Skin of body (tissue), 2 donors: ENCODE data around the gene CFAP61. TPM values are rescaled to one million over a fixed set of nuclear protein-coding genes. Genes with fewer than 3 reads are reported as not detected.
A peak's percentile ranks its signal among the peaks of the same experiment; 100 is the strongest.

Source experiments
- DNase-seq: peaks from one replicate; lab custom pipeline; 2025; lab: John Stamatoyannopoulos, UW
- total RNA-seq: library from RNA; depleted of rRNA; stranded (reverse); fragments of >200 nt; gene quantifications from one replicate; pipeline ENCODE4 v1.2.3, GENCODE V29; 2014

The CFAP61 gene
- total RNA-seq, 1 donor from 2014 or later = 0.20 TPM

DNA sequence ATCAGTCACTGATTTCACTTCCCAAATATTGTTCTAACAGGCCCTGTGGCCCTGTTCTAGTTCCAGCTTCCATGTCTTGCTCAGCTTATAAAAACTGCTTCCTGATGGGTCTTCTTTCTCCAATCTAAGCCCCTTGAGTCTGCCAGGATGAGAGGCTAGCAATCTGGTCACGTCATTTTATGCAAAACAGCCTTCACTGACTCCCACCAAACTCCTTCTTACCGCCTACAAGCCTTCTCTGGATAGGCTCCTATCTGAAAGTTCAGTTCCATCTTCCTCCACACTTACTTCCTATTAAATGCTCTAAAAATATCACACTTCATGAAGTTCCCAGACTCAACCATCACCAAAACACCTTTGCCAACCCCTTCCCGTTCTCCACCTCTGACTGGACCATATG lies 15.6 kb upstream of the CFAP61 start:
- no peak for DNase-seq

DNA sequence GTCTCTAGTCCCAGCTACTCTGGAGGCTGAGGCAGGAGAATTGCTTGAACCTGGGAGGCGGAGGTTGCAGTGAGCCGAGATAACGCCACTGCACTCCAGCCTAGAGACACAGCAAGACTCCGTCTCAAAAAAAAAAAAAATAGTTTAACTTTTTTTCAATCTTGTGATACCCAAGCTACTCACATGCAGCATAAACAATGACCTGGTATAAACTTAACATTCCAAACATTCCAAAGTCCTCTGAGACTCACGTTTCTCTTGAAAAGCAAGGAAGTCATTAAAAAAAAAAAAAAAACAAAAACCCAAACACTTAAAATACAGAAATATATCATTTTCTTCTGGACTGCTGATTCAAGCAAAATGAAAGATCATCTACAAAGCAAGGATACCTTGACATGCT lies 14.4 kb upstream of the CFAP61 start:
- no peak for DNase-seq

DNA sequence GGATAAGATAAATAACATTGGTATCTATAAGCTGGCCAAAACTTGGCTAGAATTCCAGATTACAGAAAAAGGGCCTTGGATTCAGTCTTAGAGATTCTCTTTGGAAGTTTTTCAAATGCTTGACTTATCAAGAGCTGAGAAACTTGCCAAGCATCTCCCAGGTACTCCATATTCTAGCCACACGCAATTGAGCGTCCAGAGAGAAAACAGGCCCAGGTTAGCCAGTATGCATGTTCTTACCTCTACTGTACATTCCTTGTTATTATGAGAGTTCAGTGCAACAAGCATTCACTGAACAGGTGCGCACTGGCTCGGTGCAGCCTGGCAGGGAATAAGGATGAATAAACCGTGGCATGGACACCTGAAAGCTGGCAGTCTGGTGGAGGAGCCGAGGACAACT lies 13.7 kb upstream of the CFAP61 start:
- no peak for DNase-seq

DNA sequence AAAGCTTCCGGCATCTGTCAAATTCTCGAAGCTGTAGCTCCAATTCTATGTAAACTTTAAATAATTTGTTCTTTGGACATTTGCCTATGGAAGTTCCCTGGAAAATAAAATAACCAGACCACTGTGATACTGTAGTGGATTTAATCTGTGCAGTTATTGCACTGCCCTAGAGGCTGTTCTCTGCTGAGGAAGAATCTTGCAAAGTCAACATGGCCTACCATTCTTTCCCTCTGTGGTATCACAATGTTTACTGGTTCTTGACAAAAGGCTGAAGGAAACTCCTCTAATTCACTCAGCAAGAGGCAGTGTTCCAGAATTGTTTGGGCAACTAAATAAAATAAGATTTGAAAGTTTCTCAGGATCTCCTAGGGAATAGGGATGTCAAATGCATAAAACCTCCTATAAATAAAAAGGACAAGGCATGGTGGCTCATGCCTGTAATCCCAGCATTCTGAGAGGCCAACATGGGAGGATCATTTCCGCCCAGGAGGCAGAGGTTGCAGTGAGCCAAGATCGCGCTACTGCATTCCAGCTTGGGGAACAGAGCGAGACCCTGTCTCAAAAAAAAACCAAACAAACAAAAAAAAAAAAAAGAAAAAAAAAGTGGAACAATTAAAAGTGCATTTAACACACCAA lies 12.5 kb upstream of the CFAP61 start:
- DNase-seq = no peak

DNA sequence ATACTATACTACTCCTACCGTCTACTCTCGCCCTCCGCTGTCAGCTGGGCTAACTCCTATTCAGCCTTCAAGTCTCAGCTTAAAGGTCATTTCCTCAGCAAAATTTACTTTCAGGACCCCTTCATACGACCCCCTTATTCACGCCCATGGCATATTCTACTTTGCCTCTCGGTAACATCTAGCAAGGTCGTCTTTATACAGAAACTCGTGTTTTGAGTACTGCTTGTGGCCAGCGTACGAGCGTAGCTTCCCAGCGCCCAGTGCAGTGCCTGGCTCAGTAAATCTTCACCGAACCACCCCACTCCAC lies 612 bp upstream of the CFAP61 start:
- no peak for DNase-seq

DNA sequence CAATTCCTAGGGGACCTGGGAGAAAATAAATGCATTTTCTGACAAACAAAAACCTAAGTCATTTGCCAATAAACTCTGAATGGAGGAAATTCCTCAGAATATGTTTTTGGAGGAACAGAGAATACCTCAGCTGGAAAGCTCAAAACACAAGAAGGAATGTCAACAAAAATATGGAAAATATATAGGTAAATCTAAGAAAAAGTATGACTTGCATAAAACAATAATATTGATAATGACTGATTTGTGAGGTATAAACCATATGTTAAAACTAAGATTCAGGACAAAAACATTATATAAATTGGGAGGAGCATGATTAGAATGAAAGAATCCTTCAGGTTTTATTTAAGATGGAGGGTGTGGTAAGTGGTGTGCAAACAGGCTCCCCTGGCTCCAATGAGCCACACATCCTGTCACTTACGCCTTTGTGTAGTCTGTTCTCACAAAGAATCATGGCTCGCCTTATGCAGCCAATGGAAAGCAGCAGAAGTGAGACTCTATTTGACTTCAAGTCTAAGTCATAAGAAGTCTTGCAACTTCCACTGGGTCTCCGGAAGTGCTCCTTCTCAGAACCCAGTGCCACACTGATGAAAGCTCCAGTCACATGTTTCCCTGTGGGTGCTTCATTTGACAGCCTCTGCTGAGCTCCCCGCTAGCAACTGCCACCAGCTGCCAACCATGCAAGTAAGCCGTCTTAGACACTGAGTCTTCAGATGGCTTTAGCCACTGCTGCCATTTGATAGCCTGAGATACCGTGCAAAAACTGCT lies 8.1 kb downstream of the CFAP61 start:
- DNase-seq = no peak

DNA sequence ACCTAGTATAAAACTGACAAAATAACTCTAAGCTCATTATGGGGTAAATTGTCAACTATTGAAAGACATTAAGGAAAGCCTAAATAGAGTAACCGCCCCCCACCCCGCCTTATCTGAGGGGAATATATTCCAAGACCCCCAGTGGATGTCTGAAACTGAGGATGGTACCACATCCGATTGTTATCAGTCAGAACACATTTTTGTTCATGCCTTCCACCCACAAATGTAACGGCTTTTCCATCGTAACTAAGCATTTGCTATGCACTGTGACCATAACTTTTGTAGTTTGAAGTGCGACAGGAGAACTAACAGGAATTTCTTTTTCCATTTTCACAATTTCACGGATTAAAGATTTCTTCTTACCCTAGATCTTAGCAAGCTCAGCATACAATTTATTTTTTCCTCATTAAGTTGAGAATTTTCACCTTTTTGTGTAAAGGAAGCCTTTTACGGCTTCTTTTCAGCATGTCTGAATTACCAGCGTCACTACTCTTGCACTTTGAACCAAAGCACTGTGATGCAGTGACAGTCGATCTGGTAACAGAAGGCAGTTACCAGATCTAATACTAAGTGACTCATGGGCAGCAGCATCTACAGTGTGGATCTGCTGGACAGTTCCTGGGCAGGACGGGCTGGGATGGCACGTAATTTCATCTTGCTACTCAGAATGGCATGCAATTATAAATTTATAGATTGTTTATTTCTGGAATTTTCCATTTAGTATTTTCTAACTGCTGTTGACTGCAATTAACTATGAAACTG lies 11.8 kb downstream of the CFAP61 start:
- no peak for DNase-seq

DNA sequence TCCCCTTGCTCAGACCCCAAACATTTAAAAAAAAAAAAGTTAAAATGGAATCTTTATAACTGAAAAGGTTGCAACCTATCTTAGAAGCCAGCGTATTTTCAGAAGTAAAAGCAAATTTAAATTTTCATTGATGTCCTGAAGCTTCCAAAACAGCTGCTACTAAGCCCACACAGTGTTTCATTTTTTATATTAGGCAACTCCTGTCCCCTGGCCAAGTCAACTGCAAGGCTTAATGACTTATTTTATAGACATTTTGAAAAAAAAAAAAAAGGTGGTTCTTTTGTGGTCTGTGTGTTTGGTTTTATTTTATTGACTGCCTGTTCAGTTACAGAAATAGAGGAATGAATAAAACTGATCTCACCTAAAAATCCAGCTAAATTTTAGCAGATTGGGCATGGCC lies 13.0 kb downstream of the CFAP61 start:
- DNase-seq = no peak

DNA sequence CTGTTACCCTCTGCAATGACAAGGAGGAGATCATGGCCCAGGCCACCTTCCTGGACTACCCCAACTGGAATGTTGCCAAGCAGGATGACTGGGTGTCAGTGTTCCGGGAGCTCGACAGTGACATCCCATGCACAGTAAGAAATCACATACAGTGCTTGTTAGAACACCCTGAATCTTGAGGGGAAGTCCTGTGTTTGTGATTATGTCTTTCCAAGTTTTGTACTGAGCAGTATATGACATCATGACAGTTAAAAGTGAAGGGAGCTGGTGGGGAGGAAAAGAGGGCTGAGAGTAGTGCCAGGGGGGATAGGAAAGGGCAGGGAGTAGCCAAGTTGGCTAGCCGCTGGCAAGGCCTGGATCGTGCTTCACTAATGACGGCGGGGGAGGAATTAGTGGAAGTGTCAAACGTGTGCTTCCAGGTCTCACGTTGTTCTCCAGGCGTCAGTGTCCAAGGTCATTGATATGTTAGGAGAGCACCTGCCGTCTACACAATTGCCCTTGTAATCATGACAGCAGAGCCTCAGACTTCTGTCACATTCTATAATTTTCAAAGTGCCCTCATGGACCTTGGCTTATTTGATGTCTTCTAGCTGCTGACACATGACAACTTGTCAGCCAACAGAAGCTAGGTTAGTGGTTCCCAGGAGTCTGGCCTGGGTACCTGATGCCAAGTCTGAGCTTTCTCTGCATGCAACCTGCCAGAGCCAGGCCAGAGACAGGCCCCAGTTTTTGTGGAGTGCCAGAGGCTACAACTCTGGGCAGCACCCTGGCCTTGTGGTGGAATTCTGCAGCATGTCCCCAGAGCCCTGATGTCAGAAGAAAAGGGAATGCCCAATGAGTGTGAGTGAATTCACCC lies 18.8 kb downstream of the CFAP61 start:
- no peak for DNase-seq

DNA sequence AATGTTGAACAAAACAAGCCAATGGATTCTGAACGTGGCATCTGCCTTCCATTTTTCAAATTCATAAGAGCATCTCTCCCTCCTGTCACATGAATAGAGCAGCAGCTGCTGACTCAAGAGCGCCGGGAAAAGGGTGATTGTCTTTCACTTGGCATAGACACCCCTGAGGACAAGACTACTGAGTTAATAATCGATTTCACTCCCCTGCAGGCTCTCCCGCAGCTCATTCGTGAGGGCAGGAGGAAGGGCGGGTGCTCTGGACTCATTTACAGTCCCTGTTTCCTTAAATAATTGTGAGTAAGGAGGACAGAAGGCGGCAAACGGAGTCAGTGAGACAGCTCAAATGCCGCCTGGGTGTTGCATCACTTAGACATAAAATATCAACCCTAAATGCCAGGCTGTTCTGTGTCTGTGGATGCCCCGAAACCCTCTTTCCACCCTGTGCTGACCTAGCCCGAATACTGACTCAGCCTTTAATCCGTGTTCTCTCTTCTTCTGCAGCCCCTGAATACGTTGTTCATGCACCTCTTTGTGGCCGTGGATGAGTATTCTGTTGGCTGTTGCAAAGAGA lies 21.6 kb downstream of the CFAP61 start:
- no peak for DNase-seq

DNA sequence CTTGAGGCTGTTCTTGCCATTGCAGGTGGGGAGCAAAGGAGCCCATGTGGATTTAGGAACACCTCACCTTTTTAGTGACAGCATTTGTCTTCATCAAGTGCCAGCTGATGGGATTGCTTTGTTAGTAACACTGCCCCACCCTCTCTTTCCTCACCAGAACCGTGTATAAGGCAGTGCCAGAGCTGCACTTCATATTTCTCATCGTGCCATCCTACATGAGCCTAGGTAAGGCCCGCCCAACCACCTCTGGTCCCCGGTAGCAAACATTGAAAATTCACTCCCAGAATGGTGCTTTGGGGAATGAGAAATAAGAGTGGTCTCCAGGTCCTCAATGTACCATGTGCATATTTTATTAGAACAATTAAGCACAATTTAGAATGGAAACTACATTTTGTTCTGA lies 22.7 kb downstream of the CFAP61 start:
- no peak for DNase-seq

DNA sequence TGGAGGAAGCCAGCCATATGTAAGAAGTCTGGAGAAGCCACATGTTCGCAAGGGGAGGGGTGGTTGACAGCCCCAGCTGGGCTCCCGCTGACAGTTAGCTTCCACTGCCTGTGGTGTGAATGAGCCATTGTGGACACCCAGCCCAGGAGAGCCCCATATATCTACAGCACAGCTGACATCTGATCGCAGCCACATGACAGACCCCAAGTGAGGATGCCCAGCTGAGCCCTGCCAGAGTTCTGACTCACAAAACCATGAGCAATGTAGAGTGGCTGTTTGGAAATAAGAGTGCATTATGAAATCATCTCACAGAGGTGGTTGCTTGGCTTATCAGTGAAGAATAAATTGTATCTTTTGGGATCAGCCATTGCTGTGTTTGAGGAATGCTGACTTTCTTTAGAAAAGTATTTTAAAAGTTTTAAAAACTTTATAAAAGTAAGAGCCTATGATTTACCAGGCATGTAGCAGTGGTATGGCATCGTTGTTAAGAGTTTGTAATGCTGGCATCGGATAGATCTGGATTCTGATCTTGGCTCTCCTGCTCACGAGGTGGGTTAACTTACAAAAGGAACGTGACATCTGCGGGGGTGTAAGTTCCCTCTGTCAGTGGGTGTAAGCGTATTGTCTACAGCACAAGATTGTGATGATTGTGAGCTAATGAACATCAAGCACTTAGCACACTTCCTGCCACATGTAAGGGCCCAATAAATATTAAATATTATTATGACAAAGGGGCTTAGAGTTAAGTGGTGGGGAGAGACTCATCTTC lies 24.1 kb downstream of the CFAP61 start:
- peak; percentile 49 for DNase-seq

DNA sequence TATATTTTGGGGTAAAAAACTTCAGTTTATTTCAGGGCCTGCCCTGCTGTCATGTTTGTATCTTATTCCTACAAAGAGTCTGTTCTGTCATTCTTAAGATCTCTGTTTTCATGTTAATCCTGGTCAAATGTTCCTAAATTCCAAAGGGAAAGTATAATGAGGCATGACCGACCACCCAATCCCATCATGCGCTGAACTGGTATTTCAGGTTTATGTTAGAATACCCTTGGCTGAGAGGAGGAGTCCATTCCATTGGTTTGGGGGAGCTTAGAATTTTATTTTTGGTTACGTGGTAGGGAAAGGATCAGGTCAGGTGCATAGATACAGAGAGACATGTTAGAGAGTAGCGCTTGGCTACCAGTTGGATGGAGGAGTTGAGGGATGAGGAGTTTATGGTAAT lies 25.7 kb downstream of the CFAP61 start:
- no peak for DNase-seq

DNA sequence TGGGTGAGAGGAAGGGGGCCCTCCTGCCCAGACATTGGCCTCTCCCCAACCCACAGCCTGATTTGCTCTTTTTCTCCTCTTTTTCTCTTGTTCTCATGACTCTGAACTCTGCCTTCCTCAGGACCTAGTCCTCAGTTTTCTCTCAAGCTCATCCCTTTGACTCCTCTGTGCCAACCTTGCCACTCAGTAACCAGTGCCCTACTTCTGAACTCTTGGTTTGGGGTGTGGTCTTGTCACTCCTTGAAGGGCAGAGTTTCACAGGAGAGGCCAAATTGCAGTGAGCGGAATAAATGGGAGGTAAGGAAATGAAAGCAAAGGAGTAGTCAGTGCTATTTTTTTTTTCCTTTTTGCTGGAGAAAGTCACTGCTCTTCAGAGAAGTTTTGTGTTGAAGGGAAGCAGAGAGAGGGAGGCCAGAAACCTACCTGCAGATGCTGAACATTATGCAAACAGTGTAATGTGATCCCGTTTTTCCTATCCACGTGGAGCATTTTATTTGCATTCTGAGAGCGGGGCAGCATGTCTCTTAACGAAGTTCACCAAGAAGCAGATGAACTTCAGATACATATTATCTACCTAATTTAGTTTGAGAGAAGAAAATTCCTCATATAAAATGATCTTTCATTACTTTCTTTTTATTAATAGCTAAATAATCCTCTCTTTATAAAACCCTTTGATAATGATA lies 26.9 kb downstream of the CFAP61 start:
- DNase-seq = no peak

DNA sequence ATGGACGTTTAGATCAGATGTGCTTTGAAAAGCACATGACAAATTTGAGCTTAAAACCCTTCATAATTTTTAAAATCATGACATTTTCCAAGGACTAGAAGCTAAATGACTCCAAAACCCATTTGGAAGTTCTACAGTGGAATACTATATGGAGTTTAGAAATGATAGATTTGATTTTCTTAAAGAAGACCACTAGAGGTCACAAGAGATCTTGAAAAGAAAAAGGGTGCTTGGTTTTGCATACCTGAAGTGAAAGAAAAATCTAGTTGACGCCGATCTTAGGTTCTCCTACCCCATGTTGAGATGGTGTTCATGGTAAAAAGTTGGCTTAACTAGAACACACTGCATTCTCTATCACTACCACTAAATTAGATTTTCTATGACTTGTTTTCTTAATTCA lies 31.5 kb downstream of the CFAP61 start:
- no peak for DNase-seq

DNA sequence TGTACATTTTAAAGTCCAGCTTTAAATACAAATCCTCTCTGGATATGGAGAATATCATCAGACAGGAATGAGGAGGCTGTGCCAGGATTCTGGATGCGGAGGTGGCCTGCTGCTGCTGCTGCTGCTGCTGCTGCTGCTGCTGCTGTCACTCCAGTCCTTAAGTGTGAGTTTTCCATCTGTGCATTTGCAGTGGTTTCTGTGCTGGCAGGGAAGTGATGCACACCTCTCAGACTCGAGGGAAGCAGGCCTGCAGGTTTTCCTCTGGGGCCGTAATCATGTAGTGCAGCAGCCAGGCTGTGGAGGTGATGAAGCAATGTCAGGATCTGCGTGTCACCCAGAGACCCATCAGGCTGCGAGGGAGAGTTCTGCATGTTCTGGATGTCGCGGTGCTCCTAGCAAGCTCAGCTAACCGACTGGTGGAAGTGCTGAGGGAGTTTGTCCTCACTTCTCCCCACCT lies 32.0 kb downstream of the CFAP61 start:
- no peak for DNase-seq

DNA sequence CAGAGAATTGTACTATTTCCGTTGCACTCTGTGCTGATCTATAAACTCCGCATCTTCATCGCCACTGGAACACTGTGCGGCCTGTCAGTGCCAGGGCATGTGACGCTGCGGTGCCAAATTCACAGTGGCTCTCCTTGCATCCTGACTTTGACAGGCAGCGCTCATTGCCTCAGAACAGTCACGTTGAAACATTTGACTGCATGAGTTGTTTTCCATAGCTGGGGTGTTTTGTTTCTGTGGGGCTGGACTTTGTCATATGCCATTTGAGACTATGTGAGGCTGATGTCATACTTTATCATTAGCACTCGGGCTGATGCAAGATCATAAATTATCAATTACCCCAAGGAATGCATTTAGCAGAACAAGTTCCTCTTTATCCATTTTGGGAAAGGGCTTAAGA lies 32.7 kb downstream of the CFAP61 start:
- DNase-seq = peak; percentile 10

DNA sequence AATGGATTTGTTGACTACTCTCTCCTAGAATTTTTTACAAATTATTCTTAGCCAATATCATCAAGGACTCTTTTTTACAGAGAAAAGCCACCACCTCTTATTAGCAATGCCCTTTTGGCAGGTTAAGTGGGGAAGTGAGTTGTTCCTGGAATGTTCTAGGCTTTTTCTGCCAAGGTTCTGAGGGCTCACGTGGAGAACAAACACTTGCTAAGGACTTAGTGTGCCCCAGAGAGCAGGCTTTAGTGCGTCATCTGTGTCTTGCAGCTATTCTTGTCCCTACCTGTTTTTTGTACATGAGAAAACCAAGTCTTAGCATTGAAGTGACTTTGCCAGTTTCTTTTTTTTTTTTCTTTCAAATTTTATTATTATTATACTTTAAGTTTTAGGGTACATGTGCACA lies 33.5 kb downstream of the CFAP61 start:
- no peak for DNase-seq

DNA sequence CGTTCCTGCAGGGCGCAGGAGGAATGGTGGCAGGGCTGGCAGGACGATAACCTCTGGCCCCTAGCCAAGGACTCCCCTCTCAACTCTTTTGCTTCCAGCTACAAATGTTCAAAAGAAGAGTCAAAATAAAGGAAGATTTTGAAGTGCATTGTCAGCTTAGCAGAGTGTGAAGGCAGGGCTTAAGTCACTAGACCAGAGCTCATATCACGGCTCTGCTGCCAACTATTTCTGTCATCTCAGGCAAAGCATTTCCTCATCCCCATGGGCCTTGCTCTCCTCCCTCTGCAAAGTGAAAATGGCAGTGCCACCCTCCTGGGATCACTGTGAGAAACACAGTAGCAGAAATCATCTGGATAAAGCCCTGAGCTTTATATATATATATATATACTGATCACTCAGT lies 36.7 kb downstream of the CFAP61 start:
- DNase-seq = no peak

DNA sequence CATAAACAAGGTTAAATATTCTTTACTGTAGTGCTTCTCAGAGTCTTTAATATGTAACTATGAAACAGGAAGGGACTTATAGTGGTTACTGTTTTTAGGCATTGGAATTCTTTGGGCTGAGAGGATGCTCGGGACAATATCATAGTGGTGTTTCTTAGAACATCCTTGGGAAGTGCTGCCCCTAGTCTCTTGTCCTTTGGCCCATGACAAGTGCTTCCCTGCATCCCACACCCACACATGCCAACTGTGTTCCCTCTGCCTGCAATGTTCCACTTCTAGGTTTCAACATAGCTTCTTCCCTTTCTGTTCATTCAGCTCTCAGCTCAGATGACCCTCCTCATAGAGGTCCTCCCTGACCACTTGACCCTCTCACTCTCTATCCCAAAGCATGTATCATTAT lies 37.6 kb downstream of the CFAP61 start:
- no peak for DNase-seq
